ENCODE data around the gene PLA2G4F.

The PLA2G4F gene

DNA sequence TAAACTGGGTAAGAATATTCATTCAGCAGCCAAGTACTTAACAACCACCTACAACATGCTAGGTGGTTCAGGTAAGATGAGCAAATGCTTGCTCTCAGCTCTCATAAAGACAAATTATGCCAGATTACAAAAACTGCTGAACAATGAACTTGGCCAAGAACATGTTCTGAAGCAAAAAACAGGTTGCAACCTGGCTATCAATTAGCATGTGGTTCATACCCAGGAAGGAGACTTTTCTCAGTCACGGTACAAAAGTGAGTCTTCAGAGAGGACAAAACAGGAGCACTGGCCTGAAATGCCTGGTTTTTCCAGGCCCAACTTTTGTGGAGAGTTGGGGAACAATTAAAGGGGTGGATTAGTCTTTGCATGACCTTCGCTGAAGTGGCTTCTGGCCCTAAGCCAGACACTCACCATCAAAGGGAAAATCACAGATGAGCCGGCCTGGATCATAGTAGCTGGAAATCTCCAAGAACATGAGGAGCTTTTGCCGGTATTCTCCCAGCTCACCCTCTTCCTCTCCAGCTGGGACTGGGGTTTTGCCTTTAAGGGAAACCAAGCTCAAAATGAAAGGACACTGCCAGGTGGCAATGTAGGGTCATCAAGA lies 7.6 kb upstream of the PLA2G4F start:
- DNase-seq: no peak

DNA sequence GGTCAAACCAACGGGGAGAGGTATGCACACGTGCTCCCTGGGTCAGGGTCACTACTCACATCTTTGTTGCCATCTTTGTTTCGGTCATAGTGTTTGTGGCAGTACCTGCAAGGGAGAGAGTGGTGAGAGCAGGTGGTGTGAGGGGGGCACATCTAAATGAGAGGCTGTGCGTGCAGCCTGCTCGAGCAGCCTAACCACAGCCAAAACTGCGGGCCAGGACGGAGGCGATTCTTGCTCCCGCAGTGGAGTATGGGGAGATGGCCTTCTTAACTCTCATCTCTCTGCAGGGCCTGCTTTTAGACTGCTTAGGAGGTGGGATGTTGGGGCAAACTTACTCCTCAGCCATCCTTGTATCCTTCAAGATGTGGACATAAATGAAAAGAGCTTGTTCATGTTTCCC lies 6.9 kb upstream of the PLA2G4F start:
- no peak for DNase-seq

DNA sequence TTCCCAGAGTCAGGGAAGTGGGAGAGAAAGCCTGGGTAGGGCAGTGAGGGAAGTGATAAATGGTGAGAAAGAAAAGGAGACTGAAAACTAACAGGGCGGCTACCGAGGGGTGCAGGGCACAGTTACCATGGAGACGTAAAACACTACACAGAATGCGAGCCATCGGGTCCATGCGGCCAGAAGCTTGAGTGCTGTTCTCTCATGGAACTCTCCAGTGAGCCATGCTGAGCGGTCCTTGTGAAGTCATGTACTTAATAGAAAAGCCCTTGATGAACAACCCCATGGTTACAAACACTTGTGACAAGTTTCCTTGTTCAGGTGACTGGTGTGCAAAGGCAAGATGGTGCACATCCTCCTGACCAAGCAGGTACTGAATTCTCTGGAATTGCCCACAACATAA lies 3.7 kb upstream of the PLA2G4F start:
- no peak for DNase-seq

DNA sequence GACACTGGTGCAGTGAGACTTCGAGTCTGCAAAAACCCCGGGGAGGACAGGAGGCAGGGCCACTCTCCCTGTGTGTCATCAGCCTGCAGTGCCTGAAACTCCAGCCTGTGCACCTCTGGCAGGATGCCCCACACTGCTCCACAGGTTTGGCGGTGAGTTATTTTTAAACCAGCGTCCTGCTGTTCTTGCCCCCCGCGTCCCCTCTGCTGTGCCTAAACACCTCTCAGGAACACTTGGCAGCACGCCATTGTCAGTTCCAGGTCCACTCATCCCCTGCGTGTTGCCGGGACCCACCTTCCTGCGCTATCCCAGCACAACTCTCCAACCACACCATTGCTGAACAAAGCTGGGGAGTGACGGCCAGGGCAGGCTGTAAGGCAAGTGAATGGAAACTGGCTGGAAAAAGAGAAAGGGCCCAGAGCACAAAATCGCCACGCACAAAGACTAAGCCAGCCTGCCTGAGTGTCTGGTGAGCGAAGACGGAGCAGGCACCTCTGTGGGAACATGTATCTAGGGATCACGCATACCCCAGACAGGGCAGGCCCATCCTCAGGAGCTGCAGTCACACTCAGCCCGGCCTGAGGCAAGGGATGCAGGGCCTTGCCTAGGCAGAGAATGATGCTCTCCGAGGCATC lies 3.1 kb upstream of the PLA2G4F start:
- DNase-seq: no peak

DNA sequence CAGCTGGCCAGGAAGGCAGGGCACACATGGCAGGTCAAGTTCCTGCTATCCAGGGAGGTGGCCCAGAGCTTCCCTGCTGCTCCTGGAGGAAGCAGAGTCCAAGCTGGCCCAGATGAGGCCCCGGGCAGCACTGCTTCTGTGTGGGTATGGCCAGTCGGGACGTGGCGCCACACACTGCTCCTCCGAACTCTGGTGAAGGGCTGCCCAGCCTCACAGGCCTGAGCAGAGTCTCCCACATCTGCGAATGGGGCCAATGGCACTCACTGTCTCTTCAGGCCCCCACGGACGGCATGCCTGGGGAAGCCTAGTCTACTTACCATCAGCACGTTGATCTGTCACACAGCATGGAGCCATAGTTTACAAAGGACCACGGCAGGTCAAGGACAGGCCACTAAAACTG lies 2.5 kb upstream of the PLA2G4F start:
- no peak for DNase-seq

DNA sequence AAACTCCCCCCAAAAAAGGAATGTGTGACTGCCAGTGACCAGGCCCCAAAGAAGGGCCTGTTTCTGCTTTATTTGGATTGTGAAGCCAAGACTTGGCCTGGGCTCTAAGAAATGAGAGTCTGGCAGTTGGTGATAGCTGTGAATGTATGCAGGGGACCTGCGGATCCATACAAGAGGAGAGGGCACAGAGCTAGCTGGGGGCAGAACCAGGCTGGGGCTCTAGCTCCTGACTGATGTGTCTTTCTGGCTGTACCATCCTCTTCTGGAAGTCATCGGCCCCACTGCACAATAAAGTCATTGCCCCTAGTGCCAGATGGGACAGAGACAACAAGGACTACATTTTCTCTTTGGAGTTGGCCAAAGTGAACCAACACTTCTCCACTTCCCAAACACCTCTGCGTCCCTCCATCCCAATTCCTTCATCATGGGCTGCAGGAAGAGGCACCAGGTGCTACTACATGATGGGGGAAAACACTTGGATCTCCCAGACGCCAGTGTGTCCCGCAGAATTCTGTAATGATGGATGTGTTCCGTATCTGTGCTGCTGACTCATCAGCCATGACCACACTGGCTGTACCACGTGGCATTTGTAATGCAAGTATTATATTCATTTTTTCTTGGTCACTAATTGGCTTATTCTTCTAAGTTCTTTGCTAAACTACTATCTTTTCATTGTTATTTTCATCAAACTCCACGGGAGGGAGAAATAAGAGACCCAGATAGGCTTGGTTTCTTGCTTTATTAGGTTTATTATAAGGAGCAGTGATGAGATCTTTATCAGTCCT lies 1.7 kb upstream of the PLA2G4F start:
- no peak for DNase-seq

DNA sequence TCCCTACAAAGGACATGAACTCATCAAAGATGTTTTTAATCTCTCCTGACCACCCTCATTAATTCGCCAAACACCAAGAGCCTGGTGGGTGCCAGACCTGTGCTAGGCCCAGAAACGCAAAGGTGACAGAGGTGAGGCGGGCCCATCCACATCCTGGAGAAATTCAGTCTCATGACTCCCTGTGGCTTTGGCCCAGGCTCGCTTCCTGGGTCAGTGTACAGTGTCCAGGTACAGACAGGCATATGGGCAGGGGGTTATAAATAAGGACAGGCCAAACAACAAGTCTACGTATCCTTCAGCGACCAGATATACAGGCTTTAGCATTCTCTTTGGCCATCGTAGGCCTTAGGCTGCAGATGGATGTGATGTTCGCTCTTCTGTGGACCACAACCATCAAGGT lies 945 bp upstream of the PLA2G4F start:
- no peak for DNase-seq

DNA sequence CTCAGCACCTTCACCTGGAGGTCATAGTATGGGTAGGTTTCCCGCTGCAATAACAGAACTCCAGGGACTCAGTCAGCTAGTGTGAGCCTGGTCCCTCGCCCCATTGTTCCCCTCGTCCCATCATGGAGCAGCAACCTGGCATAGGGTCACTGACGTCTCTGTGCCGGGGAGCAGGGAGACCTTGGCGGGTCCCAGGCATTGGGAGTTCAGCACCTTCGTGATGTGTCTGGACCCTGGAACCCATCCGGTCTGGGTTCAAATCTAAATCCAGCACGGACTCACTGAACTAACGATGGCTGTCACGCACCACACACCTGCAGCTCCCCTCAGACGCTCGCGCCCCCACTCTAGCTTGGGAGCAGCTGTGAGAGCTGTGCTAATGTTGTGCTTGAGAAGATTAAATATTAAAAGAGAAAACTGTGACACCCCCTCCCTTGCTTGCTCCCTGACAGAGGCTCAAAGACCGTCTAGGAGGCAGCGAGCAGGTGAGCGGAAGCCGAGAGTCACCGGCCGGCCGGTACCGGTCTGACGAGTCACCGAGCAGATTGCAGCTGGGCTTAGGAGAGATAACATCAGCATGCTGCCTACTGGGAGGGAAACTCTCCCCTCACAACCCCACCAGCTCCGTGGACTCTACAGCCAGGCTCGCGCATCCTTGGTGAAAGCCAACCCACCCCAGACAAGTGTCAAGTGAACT lies 742 bp downstream of the PLA2G4F start:
- no peak for DNase-seq

DNA sequence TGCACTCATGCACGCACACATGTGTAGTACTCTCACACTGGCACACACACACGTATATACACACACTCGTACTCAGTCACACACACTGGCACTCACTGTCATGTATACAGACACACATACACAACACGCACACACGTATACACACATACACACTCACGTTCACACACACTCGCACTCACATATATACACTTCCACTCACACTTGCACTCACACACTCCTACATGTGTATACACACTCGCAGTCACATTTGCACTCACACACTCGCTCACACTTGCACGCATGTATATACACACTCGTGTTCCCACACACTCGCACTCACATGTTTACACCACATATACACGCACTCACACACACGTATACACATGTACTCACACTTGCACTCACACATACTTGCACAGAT lies 1.5 kb downstream of the PLA2G4F start:
- DNase-seq: no peak

DNA sequence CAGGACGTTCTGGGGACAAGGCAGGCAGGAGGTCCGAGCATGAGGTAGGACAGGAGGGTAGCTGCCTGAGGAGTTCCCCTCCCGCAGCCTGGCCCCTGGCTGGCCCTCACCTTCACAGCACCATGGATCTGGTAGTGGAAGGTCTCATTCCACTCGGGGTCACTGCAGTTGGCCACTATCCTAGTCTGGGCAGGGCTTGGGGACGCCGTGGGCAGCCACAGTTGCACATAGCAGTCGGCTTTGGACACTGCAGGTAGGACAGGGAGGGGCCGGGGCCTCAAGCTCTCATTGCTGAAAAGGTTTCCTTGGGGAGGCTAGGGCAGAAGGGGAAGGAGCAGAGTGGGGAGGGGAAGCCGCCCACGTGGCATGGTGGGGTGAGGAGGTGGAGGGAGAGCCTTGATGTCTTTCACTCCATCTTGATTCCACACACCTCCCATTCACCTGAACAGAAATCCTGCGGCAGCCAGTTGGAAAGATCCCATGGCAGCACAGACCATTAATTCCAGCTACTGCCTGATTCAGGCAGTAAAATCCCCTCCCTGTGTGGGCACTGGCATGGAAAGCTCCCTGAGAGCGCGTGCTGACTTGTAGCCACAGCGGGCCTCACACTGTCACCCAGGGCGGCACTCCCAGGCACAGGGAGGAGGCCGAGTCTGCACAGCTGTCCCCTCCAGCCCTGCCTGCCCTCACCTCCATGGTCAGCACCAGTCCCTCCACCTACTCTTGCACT lies 2.1 kb downstream of the PLA2G4F start:
- no peak for DNase-seq

DNA sequence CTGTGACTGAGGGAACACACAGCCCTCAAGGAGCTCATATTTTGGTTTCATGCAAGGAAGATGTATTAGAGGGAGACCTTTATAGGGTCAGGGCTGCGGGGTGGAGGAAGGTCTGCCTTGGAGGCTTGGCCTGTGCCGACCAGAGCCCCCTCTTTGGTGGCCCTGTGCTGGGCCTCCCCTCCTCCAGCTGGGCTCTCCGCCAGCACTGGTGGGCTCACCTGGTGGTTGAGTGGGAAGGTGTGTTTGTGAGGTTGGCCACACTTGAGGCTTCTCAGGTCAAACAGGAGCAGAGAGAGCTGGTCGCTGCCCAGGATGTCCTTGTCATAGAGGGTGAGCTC lies 2.6 kb downstream of the PLA2G4F start:
- no peak for DNase-seq

DNA sequence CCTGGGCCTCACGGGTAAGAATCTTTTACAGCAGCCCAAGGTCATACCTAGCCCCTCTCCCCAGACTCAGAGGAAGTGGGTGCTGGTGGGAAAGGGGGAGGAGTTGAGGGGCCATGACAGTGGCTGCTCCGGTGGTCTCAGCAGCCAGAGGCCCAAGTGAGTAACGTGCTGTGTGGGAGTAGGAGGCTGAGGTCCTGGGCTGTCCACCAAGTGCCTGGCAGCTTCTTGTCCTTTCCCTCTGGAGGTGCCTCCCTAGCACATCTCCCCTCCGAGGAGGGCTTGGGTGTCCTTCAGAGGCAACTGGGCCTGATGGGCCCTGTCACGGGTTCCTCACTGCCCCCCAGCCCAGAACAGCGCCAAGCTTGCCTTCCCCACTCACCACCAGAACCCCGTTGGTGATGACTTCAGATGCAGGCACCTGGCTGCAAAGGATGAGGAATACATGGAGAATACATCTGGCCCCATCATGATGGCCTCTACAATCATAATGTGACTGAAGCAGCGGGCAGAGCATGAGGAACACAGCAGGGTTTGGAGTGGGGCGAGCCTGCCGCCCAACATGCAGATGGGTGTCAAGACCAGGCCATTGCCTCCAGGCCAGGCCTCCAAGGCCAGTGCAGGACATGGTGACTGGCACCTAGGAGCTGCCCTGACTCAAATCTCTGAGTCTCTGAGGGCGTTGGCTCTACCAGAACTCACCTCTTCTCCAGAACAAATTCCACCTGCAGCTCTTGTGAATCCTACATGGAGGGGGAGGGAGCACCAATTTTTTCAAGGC lies 3.3 kb downstream of the PLA2G4F start:
- DNase-seq: no peak

DNA sequence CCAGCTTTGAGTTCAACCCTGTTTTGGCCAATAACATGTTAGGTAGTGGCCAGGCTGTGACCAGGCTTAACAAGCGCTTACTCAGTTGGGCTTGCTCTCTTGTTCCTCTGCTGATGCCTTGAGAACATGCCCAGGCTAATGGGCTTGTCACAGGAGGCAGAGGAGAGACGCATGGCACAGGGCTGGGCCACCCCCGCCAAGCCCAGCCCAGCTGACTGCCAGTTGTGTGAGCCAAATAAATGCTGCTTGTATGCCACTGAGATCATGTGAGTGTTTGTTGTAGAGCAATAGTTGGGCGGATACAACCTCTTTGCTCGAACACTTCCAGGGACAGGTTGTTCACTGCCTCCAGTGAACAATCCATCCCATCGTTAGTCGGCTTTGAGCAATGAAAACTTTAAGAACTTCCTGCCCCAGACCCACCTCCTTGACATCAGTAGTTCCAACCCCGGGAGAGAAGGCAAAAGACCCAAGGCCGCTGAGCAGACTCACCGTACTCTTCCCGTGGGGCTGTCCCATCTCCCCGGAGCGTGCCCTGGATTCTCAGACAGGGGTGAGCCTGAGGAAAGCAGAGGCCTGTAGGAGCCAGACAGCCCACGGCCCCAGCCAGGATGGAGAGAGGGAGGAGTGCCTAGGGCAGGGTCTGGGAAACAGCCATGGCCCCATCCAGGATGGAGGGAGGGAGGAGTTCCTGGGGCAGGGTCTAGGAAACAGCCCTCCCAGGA lies 4.1 kb downstream of the PLA2G4F start:
- DNase-seq: no peak

DNA sequence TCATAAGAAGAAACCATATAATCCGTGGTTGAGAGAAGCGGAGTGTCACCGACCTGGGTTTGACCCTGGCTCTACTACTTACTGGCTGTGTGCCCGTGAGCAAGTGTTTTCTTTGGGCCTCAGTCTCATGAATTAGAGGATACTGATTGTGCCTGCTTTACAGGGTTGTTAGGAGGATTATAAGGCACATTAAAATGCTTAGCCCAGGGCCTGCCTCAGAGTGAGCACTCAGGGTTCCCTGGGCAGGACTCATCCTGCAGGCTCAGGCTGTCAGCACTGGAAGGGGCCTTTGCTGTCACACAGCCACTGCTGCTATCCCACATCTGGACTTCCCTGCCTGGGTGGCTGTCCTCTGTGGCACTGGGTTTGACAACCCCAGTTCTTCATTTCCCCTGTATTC lies 4.7 kb downstream of the PLA2G4F start:
- no peak for DNase-seq

DNA sequence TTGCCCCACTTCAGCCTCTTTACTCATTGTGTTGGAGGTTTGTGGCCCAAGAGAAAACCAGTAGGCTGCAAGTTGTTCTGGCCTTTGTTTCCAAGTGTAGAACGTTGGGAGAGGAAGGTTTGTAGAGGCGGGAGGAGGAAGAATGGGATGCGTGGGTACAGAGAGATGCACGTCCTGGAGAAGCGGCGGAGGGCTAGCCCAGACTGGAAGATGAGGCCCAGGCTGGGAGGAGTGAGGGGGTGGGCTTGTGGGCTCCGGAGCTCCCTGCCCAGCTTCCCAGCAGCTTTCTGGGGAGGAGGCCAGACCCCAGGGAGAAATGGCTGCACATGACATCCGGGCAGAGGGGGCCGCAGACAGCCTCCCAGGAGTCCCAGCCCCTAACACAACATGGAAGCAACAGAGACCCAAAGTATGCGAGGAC lies 5.3 kb downstream of the PLA2G4F start:
- DNase-seq: no peak

DNA sequence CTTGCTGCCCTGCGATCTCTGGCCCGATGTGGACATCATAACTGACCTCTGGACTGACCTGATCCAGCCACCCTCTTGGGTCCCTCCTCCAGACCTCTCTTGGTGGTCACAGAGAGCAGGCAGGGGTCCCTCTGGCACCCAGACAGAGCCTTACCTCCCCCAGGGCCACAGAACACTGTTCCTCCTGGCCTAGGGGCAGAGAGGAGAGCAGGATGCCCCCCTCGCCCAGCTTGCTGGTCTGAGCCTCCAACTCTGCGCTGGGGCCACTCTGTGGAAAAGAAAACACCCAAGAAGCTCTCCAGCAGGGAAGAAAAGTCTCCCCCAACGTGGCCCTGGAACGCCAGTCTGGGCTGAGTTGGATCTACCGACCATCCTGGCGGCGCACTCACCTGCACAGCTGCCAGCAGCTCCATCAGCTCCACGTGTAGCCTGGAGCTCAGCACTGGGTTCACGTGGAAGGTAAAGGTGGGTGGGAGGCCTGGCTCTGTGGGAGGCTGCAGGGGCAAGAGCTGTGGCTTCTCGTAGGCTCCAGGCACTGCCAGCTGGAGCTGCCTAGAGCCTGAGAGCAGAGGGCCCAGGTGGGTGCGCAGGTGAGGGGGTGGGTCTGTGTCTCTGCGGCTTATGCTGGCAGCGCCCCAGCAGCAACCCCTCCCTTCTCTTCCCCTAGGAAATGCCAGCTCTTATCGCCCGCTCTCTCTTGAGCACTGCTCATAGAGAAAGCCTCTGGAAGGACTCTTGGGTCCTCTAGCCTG lies 6.0 kb downstream of the PLA2G4F start:
- DNase-seq: no peak

DNA sequence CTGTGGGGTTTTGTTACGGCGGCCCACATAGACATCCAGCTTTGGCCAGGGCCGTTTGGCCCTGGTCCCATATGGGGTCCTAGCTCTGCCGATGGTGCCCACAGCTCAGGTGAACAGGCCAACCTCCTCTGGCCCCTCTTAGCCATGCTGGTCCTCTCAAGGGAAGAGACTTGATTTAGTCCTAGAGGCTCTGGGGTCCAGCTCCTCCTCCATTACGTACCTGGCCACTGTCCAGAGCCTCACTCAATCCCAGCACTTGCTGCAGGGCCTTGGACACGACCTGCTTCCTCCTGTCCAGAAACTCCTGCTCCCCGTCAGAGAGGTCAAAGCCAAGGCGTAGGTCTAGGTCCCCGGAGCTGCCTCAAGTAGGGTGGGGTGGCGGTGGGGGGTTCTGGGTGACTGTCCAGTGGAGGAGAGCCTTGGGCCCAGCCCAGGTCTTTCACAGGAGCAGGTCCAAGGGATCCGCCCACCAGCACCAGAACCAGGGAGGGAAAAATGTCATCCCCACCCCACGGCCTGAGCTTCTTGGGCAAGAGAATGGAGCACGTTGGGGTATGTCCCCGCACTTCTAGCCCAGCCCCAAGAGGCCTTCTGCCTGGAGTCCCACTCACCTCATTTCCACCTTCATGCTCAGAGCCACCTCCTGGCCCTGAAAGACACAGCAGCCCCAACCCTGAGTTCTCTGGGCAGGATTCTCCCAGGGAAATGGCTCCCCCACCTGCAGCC lies 6.8 kb downstream of the PLA2G4F start:
- DNase-seq: no peak

DNA sequence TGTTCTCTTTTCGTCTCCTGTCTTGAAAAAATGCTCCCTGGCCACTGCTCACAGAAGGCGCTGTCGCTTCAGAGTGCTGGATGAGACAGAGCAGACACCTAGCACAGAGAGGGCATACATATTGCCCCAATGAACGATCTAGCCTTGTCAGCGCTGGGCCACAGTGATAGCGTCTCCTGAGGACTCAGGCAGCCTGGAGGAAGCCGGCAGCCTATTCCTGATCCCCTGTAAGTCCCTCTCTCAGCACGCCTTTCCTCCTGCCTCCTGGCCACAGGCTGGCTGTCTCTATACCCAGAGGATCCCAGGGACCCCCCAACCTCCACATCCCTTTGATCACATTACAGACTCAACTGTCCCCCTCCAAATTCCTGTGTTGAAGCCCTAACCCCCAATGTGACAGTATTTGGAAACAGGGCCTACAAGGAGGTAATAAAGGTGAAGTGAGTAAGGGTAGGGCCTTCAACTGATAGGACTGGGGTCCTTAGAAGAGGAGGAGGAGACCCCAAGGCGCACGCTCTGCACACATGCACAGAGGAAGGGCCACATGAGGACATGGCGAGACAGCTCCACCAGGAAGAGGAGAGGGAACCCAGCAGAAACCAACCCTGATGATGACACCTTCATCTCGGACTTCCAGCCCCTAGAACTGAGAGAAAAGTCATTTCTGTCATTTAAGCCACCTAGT lies 7.5 kb downstream of the PLA2G4F start:
- no peak for DNase-seq

DNA sequence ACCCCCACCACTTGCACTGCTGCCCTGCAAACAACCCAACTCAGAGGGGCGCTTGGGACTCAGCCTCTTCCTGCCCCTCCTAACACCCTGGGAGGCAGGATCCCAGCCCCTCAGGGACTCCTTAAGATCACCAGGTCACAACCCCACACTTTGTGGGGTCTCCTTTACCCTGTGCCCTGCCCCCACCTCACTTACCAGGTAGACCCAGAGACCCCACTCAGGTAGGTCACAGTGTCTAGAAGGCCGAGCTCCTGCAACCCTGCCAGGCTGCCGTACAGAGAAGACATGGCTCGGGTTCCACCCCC lies 9.1 kb downstream of the PLA2G4F start:
- DNase-seq: no peak
